OCI-LY3 (cell line): Measurements from ENCODE around the gene GPR84.

Experiments used
- CTCF ChIP-seq: fragments of 200-600, 300-600 bp; sonication (generic); IDR thresholded peaks from 2 replicates; pipeline ENCODE4 v1.5.1; 2014; ENCODE audit warnings: antibody characterized with exemption, low read length, low read depth
- EZH2phosphoT487 ChIP-seq: fragments of 200-600 bp; shearing (Covaris generic); IDR thresholded peaks from 2 replicates; pipeline ENCODE4 v1.6.1; 2018; ENCODE audit warnings: antibody characterized with exemption, mixed run types, low read depth

GRCh38 chr12:54352891-54353874 is 11.1 kb downstream of the GPR84 start:
- TF ChIP-seq CTCF (no peak), EZH2phosphoT487 (no peak)
